ENCODE measurements around the gene IFNGR1. TPM values are rescaled to one million over a fixed set of nuclear protein-coding genes. Genes with fewer than 3 reads are reported as not detected.

The IFNGR1 gene
- total RNA-seq, 1 donor from 2014 or later: 34.0 TPM

DNA sequence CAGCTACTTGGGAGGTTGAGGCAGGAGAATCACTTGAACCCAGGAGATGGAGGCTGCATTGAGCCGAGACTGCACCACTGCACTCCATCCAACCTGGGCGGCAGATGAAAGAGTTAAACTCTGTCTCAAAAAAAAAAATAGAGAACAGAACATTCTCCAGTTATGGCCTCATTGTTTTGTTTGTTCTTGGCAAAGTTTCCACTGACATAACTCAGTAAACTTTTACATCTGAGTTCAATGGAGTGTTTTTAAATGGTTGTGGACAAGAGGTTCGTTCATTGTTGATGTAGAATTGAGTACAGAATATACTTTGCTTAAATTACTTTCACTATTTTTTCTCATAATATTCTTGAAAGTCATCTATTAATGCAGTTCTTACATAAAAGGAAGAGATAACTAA is 42.2 kb upstream of the IFNGR1 start:
- no peaks in the 10 kb centered on the region for H3K36me3 ChIP-seq
- H3K27ac Mint-ChIP-seq: no peak overlapping the region
- no peaks in the 10 kb centered on the region for H3K36me3 Mint-ChIP-seq
- DNase-seq (ENCODE audit: low spot score): no peak
- no peaks in the 10 kb centered on the region for H3K4me1 ChIP-seq
- no peak overlapping the region for H3K9ac ChIP-seq
- H3K4me3 Mint-ChIP-seq: no peak overlapping the region
- no peaks in the 10 kb centered on the region for H4K20me1 ChIP-seq (ENCODE audit: low read depth)
- H3K9me3 Mint-ChIP-seq: peaks cover 3% of the 10 kb centered on the region
- no peak overlapping the region for H3K27ac ChIP-seq
- no peaks in the 10 kb centered on the region for H3F3A ChIP-seq (ENCODE audit: low read depth)
- no peaks in the 10 kb centered on the region for H3K79me2 ChIP-seq (ENCODE audit: low read depth)
- TF ChIP-seq EZH2phosphoT487 (IDR thresholded peaks at IDR 0.05) (no peak), EZH2 (IDR thresholded peaks at IDR 0.05) (no peak)
- TF ChIP-seq, protein P1, sequence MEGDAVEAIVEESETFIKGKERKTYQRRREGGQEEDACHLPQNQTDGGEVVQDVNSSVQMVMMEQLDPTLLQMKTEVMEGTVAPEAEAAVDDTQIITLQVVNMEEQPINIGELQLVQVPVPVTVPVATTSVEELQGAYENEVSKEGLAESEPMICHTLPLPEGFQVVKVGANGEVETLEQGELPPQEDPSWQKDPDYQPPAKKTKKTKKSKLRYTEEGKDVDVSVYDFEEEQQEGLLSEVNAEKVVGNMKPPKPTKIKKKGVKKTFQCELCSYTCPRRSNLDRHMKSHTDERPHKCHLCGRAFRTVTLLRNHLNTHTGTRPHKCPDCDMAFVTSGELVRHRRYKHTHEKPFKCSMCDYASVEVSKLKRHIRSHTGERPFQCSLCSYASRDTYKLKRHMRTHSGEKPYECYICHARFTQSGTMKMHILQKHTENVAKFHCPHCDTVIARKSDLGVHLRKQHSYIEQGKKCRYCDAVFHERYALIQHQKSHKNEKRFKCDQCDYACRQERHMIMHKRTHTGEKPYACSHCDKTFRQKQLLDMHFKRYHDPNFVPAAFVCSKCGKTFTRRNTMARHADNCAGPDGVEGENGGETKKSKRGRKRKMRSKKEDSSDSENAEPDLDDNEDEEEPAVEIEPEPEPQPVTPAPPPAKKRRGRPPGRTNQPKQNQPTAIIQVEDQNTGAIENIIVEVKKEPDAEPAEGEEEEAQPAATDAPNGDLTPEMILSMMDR (IDR thresholded peaks at IDR 0.05): no peak
- H3K4me1 Mint-ChIP-seq: no peaks in the 10 kb centered on the region
- no peak overlapping the region for H2AFZ ChIP-seq (replicated peaks)
- peaks cover 2% of the 10 kb centered on the region for H3K27me3 Mint-ChIP-seq (ENCODE audit: insufficient read depth, low read depth)
- no peak overlapping the region for H3K4me2 ChIP-seq
- no peaks in the 10 kb centered on the region for H3K27me3 ChIP-seq
- no peaks in the 10 kb centered on the region for H3K9me3 ChIP-seq (ENCODE audit: low read depth)
- H3K4me3 ChIP-seq: no peak overlapping the region

DNA sequence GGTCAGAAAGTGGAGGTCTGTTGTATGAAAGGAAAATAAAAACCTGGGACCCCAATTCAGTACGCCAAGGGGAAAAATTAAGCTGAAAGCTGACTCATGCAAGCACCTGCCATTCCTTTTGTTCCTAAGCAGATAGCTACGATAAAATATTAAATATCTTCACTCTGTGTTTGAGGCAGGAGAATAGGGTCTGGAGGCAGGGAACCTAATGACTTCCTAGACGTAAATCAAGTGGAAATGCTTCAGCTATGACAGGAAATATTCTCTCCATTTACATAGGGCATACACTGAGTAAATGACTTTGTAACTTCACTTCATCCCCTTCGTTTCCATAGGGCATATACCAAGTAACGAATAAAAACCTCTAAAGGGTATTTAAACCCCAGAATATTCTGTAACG is 41.0 kb upstream of the IFNGR1 start:
- H3K27me3 Mint-ChIP-seq (ENCODE audit: insufficient read depth, low read depth): peaks cover 2% of the 10 kb centered on the region
- no peak overlapping the region for H3K27ac Mint-ChIP-seq
- no peaks in the 10 kb centered on the region for H4K20me1 ChIP-seq (ENCODE audit: low read depth)
- H3F3A ChIP-seq (ENCODE audit: low read depth): no peaks in the 10 kb centered on the region
- no peak overlapping the region for H3K4me3 Mint-ChIP-seq
- no peaks in the 10 kb centered on the region for H3K79me2 ChIP-seq (ENCODE audit: low read depth)
- no peak for TF ChIP-seq EZH2 (IDR thresholded peaks at IDR 0.05)
- TF ChIP-seq EZH2phosphoT487 (IDR thresholded peaks at IDR 0.05): no peak
- TF ChIP-seq, protein P1 (IDR thresholded peaks at IDR 0.05): no peak
- no peaks in the 10 kb centered on the region for H3K27me3 ChIP-seq
- H3K4me2 ChIP-seq: no peak overlapping the region
- H3K9ac ChIP-seq: no peak overlapping the region
- no peak overlapping the region for H3K27ac ChIP-seq
- no peaks in the 10 kb centered on the region for H3K36me3 Mint-ChIP-seq
- H3K4me3 ChIP-seq: no peak overlapping the region
- H3K4me1 Mint-ChIP-seq: no peaks in the 10 kb centered on the region
- H3K4me1 ChIP-seq: no peaks in the 10 kb centered on the region
- H3K9me3 ChIP-seq (ENCODE audit: low read depth): no peaks in the 10 kb centered on the region
- no peak overlapping the region for H2AFZ ChIP-seq (replicated peaks)
- peaks cover 3% of the 10 kb centered on the region for H3K9me3 Mint-ChIP-seq
- no peaks in the 10 kb centered on the region for H3K36me3 ChIP-seq
- DNase-seq (ENCODE audit: low spot score): no peak

- Histone ChIP-seq H3K79me2 (ENCODE audit: low read depth) (no peaks in the 10 kb centered on the region), H3K9ac (no peak overlapping the region), H3K4me1 (no peaks in the 10 kb centered on the region), H3K4me2 (no peak overlapping the region), H4K20me1 (ENCODE audit: low read depth) (no peaks in the 10 kb centered on the region), H2AFZ (replicated peaks) (no peak overlapping the region), H3K4me3 (no peak overlapping the region), H3K36me3 (no peaks in the 10 kb centered on the region), H3K27me3 (no peaks in the 10 kb centered on the region), H3F3A (ENCODE audit: low read depth) (no peaks in the 10 kb centered on the region), H3K9me3 (ENCODE audit: low read depth) (no peaks in the 10 kb centered on the region), H3K27ac (no peak overlapping the region)
- no peak for DNase-seq (ENCODE audit: low spot score)
- Mint-ChIP-seq H3K9me3 (peaks cover 11% of the 10 kb centered on the region), H3K36me3 (no peaks in the 10 kb centered on the region), H3K4me3 (no peak overlapping the region), H3K27ac (peak overlapping the region; percentile 34), H3K4me1 (no peaks in the 10 kb centered on the region), H3K27me3 (ENCODE audit: insufficient read depth, low read depth) (peaks cover 2% of the 10 kb centered on the region)
- TF ChIP-seq, protein P1 (IDR thresholded peaks at IDR 0.05): no peak
- no peak for TF ChIP-seq EZH2 (IDR thresholded peaks at IDR 0.05)
Measured at GRCh38 chr6:137259349-137259748, 40.2 kb upstream of the IFNGR1 start.

Measured in neural progenitor cell (in vitro differentiated cells).